ENCODE data around the gene ADGRA3. TPM values are rescaled to one million over a fixed set of nuclear protein-coding genes. Genes with fewer than 3 reads are reported as not detected.

The ADGRA3 gene
- polyA plus RNA-seq, 3 donors: 0.07 TPM; not detected in 2

GRCh38 chr4:22553560-22553959 is 37.7 kb upstream of the ADGRA3 start:
- Histone ChIP-seq H3K9ac (ENCODE audit: insufficient read depth, low read length, poor library complexity, severe bottlenecking) (no peak overlapping the region), H3K27me3 (ENCODE audit: control insufficient read depth in 2 of 2, insufficient read depth in 2 of 2, low read length in 2 of 2) (no peaks in the 10 kb centered on the region), H3K4me2 (replicated peaks; ENCODE audit: extremely low read depth, low read length, poor library complexity, severe bottlenecking) (no peak overlapping the region), H3K27ac (ENCODE audit: low read depth in 1 of 2, low read length in 2 of 2) (no peak overlapping the region), H3K4me3 (replicated peaks in 1 of 3; ENCODE audit: low read depth in 2 of 3, low read length in 3 of 3) (no peak overlapping the region), H2AFZ (ENCODE audit: insufficient read depth, low read depth, low read length, poor library complexity, severe bottlenecking) (no peak overlapping the region), H3K79me2 (ENCODE audit: insufficient read depth, low read length) (no peaks in the 10 kb centered on the region), H3K4me1 (ENCODE audit: control insufficient read depth in 1 of 2, insufficient read depth in 2 of 2, low read length in 2 of 2) (no peaks in the 10 kb centered on the region), H4K20me1 (ENCODE audit: insufficient read depth, low read length) (no peaks in the 10 kb centered on the region), H3K36me3 (replicated peaks in 1 of 2; ENCODE audit: control insufficient read depth in 1 of 2, insufficient read depth in 2 of 2, low read length in 2 of 2) (no peaks in the 10 kb centered on the region), H3K9me3 (replicated peaks in 1 of 2; ENCODE audit: control insufficient read depth in 1 of 2, insufficient read depth in 1 of 2, low read length in 2 of 2) (no peaks in the 10 kb centered on the region)
- Mint-ChIP-seq H3K4me1 (no peaks in the 10 kb centered on the region), H3K4me3 (no peak overlapping the region), H3K36me3 (no peaks in the 10 kb centered on the region), H3K9me3 (peaks cover 0 to 11% (median 3%) of the 10 kb centered on the region in 7 donors), H3K27me3 (ENCODE audit: low read depth in 3 of 3) (no peaks in the 10 kb centered on the region), H3K27ac (no peak overlapping the region)
- 100% methylated on average over 3 of the region's 3 CpGs for WGBS (ENCODE audit: insufficient coverage)
- no peak for TF ChIP-seq CTCF (IDR thresholded peaks at IDR 0.05)
- intact Hi-C loops (cut with micrococcal nuclease): no loop called here
- DNase-seq: no peak

GRCh38 chr4:22552812-22553211 is 36.9 kb upstream of the ADGRA3 start:
- Histone ChIP-seq H3K27me3 (ENCODE audit: control insufficient read depth in 2 of 2, insufficient read depth in 2 of 2, low read length in 2 of 2) (no peaks in the 10 kb centered on the region), H3K4me1 (ENCODE audit: control insufficient read depth in 1 of 2, insufficient read depth in 2 of 2, low read length in 2 of 2) (no peaks in the 10 kb centered on the region), H4K20me1 (ENCODE audit: insufficient read depth, low read length) (no peaks in the 10 kb centered on the region), H3K27ac (ENCODE audit: low read depth in 1 of 2, low read length in 2 of 2) (no peak overlapping the region), H3K9me3 (replicated peaks in 1 of 2; ENCODE audit: control insufficient read depth in 1 of 2, insufficient read depth in 1 of 2, low read length in 2 of 2) (no peaks in the 10 kb centered on the region), H2AFZ (ENCODE audit: insufficient read depth, low read depth, low read length, poor library complexity, severe bottlenecking) (no peak overlapping the region), H3K36me3 (replicated peaks in 1 of 2; ENCODE audit: control insufficient read depth in 1 of 2, insufficient read depth in 2 of 2, low read length in 2 of 2) (no peaks in the 10 kb centered on the region), H3K9ac (ENCODE audit: insufficient read depth, low read length, poor library complexity, severe bottlenecking) (no peak overlapping the region), H3K4me3 (replicated peaks in 1 of 3; ENCODE audit: low read depth in 2 of 3, low read length in 3 of 3) (no peak overlapping the region), H3K4me2 (replicated peaks; ENCODE audit: extremely low read depth, low read length, poor library complexity, severe bottlenecking) (no peak overlapping the region), H3K79me2 (ENCODE audit: insufficient read depth, low read length) (no peaks in the 10 kb centered on the region)
- intact Hi-C loops (cut with micrococcal nuclease): no loop called here
- no CpG with 5 or more reads among the region's 3 CpGs for WGBS (ENCODE audit: insufficient coverage)
- TF ChIP-seq CTCF (IDR thresholded peaks at IDR 0.05): no peak
- peaks cover 0 to 11% (median 4%) of the 10 kb centered on the region in 7 donors for H3K9me3 Mint-ChIP-seq
- no peaks in the 10 kb centered on the region for H3K27me3 Mint-ChIP-seq (ENCODE audit: low read depth in 3 of 3)
- no peak for DNase-seq
- H3K27ac Mint-ChIP-seq: no peak overlapping the region
- no peaks in the 10 kb centered on the region for H3K36me3 Mint-ChIP-seq
- H3K4me1 Mint-ChIP-seq: no peaks in the 10 kb centered on the region
- H3K4me3 Mint-ChIP-seq: no peak overlapping the region
